K562 (cell line): ENCODE data around the gene KRTAP5-6. TPM values are rescaled to one million over a fixed set of nuclear protein-coding genes. Genes with fewer than 3 reads are reported as not detected.

ENCODE experiments used
- ATAC-seq: fragments of 200-7000 bp; cut with Tn5 transposase; 3 replicates; pipeline ENCODE4 v1.9.1; 2020; ENCODE audit warnings: moderate library complexity
- BruUV-seq: library from RNA; stranded (reverse); fragments of 400-500 nt; replicated peaks from 2 replicates; lab custom pipeline; 2021; lab: Mats Ljungman, UMichigan
- CTCF ChIA-PET: fragments of 300-600 bp; formaldehyde crosslinking; extraction: SDS; loops from one replicate; lab custom pipeline; 2021; ENCODE audit warnings: low intra/inter-chr PET ratio; lab: Yijun Ruan, JAX
- POLR2A ChIA-PET: fragments of 300-600, 350-650 bp; sonication (Branson Sonifier 250); formaldehyde crosslinking; extraction: SDS; loops from one replicate; lab custom pipeline; 2021; ENCODE audit warnings: antibody characterized with exemption, inconsistent platforms; lab: Yijun Ruan, JAX
- DNase-seq, 4 experiments: peaks; one replicate each; pipeline versions ENCODE4 v3.0.0 to v3.0.0-alpha.2; 2011 to 2018; ENCODE audit warnings: low spot score in 3 of 4, mixed read lengths in 3 of 4; ENCODE audit errors: extremely low read depth in 1 of 4
- FAIRE-seq: peaks from 2 replicates; lab custom pipeline; 2011; peaks lifted over from hg19 to GRCh38; lab: Jason Lieb, UNC
- H2AFZ ChIP-seq: 2 replicates; pipeline ENCODE4 v1.6.0; 2011; ENCODE audit warnings: low read depth, low read length, control low read depth, inconsistent platforms
- H3K27ac ChIP-seq: fragments of 200-600 bp; 3 replicates; pipeline ENCODE4 v1.8.0; 2011; ENCODE audit warnings: low read depth, mild to moderate bottlenecking, control low read depth, inconsistent platforms, low read length, moderate library complexity, mixed read lengths; ENCODE audit errors: extremely low read depth
- H3K27me3 ChIP-seq, 2 experiments: fragments of 300-600 bp in 1 of 2; 2 replicates in 1 of 2; 3 replicates in 1 of 2; pipeline versions ENCODE4 v1.6.0 to v1.8.0; 2011; ENCODE audit warnings: inconsistent platforms in 2 of 2, low read length in 2 of 2, mild to moderate bottlenecking in 1 of 2, mixed read lengths in 1 of 2, moderate library complexity in 1 of 2; ENCODE audit not compliant: control insufficient read depth in 2 of 2, insufficient read depth in 2 of 2
- H3K36me3 ChIP-seq: fragments of 300-600 bp; 3 replicates; pipeline ENCODE4 v1.8.0; 2011; ENCODE audit warnings: mild to moderate bottlenecking, low read length, inconsistent platforms; ENCODE audit not compliant: control insufficient read depth, insufficient read depth
- H3K4me1 ChIP-seq, 2 experiments: fragments of 200-600 bp in 1 of 2; replicated peaks in 1 of 2; 2 replicates in 1 of 2; 3 replicates in 1 of 2; pipeline versions ENCODE4 v1.5.1 to v1.8.0; 2011; ENCODE audit warnings: inconsistent platforms in 2 of 2, low read length in 2 of 2, mild to moderate bottlenecking in 1 of 2, mixed read lengths in 1 of 2, moderate library complexity in 1 of 2; ENCODE audit not compliant: control insufficient read depth in 2 of 2, insufficient read depth in 2 of 2
- H3K4me2 ChIP-seq: 2 replicates; pipeline ENCODE4 v1.6.1; 2011; ENCODE audit warnings: low read length, control low read depth, inconsistent platforms, mixed read lengths; ENCODE audit not compliant: insufficient read depth
- H3K4me3 ChIP-seq: fragments of 200-600 bp; sonication (generic), shearing (Covaris generic); 2 replicates; pipeline ENCODE4 v1.5.1; 2016; ENCODE audit warnings: control low read depth, inconsistent platforms
- H3K79me2 ChIP-seq: fragments of 200-600 bp; 3 replicates; pipeline ENCODE4 v1.8.0; 2011; ENCODE audit warnings: low read length, inconsistent platforms; ENCODE audit not compliant: control insufficient read depth, insufficient read depth
- H3K9ac ChIP-seq, 2 experiments: 2 replicates each; pipeline versions ENCODE4 v1.6.0 to v1.6.1; 2011; ENCODE audit warnings: low read depth in 2 of 2, low read length in 2 of 2, control low read depth in 1 of 2, inconsistent platforms in 1 of 2, mild to moderate bottlenecking in 1 of 2, mixed read lengths in 1 of 2; ENCODE audit not compliant: insufficient read depth in 1 of 2
- H3K9me1 ChIP-seq: one replicate; pipeline ENCODE4 v1.6.0; 2011; ENCODE audit warnings: inconsistent platforms, mild to moderate bottlenecking, low read length, moderate library complexity; ENCODE audit not compliant: control insufficient read depth, insufficient read depth
- H3K9me3 ChIP-seq: replicated peaks from 2 replicates; pipeline ENCODE4 v1.5.1; 2011; ENCODE audit warnings: low read depth, low read length, inconsistent platforms; ENCODE audit not compliant: control insufficient read depth, insufficient read depth
- H4K20me1 ChIP-seq: replicated peaks from 2 replicates; pipeline ENCODE4 v1.6.1; 2011; ENCODE audit warnings: low read length, inconsistent platforms, mixed read lengths; ENCODE audit not compliant: control insufficient read depth, insufficient read depth
- FOXK2 ChIP-seq, 2 experiments: fragments of 450-650 bp; IDR thresholded peaks in 1 of 2; conservative IDR thresholded peaks in 1 of 2; 2 replicates each; pipeline ENCODE4 v1.6.1; 2016; ENCODE audit warnings: low read depth in 2 of 2, mild to moderate bottlenecking in 1 of 2
- HDAC8 ChIP-seq: fragments of 450-650 bp; IDR thresholded peaks from 2 replicates; pipeline ENCODE4 v1.6.1; 2016; ENCODE audit warnings: mild to moderate bottlenecking, missing genetic modification characterization, moderate library complexity, missing compliant biosample characterization
- MYC ChIP-seq, 2 experiments: fragments of 250-450 bp in 1 of 2; sonication (Bioruptor Pico) in 1 of 2; IDR thresholded peaks; 2 replicates each; pipeline versions ENCODE4 v1.5.1 to v1.6.1; 2012 to 2021; ENCODE audit warnings: low read depth in 2 of 2, borderline replicate concordance in 1 of 2, improper control_type of control experiment in 1 of 2, low read length in 1 of 2, mild to moderate bottlenecking in 1 of 2, moderate library complexity in 1 of 2
- SMARCC2 ChIP-seq: fragments of 450-650 bp; IDR thresholded peaks from 2 replicates; pipeline ENCODE4 v1.6.1; 2017; ENCODE audit warnings: antibody characterized with exemption, moderate library complexity, mild to moderate bottlenecking, low read depth
- whole genome bisulfite sequencing: fragments of 100-300 bp; shearing (Covaris generic); methylation state at CpG from one replicate; pipeline ENCODE4 v1.1.6; 2016; ENCODE audit warnings: low coverage, mixed read lengths; ENCODE audit not compliant: insufficient coverage; ENCODE audit errors: missing lambda C conversion rate; 5-methylcytosine and 5-hydroxymethylcytosine counted together
- in situ Hi-C: fragments of 300-500 bp; cut with MboI; formaldehyde crosslinking; loops from 4 replicates; pipeline ENCODE4 v1.15.0; 2018; ENCODE audit warnings: inconsistent platforms, mixed read lengths
- intact Hi-C: fragments of 100-400 bp; cut with micrococcal nuclease; formaldehyde crosslinking; loops from 2 replicates; pipeline ENCODE4 v1.14.2; 2022
- polyA plus RNA-seq, 8 experiments: library from polyadenylated mRNA; depleted of rRNA in 4 of 8; stranded (reverse) in 5 of 8; unstranded in 3 of 8; fragments of >200 nt; fragmentation: Nextera tagmentation in 2 of 8; fragmentation: Illumina TruSeq in 1 of 8; extraction: Ambion mirVana in 2 of 8; extraction: Trizol in 1 of 8; gene quantifications; 2 replicates each; pipeline versions ENCODE4 v1.2.1 to v1.2.3, GENCODE V29; 2011 to 2014; ENCODE audit warnings: inconsistent platforms in 1 of 8, missing spikeins in 1 of 8
- total RNA-seq, 7 experiments: library from RNA; depleted of rRNA in 6 of 7; stranded (reverse); fragments of >200 nt in 6 of 7; fragmentation: Illumina TruSeq in 2 of 7; extraction: Trizol in 2 of 7; gene quantifications; 2 replicates each; pipeline versions ENCODE4 v1.2.1 to v1.2.3, GENCODE V29; 2011 to 2021; ENCODE audit warnings: low replicate concordance in 1 of 7
- TF ChIP-seq, protein P1 (sequence below), 2 experiments: IDR thresholded peaks in 1 of 2; conservative IDR thresholded peaks in 1 of 2; 2 replicates each; pipeline ENCODE4 v1.6.1; 2016; ENCODE audit warnings: low read depth in 2 of 2, mild to moderate bottlenecking in 1 of 2, missing compliant biosample characterization in 1 of 2, missing genetic modification characterization in 1 of 2, moderate library complexity in 1 of 2
- TF ChIP-seq, protein P2 (sequence below): sonication (generic); formaldehyde crosslinking; IDR thresholded peaks from 2 replicates; pipeline ENCODE4 v1.8.1; 2023; ENCODE audit warnings: mild to moderate bottlenecking, missing genetic modification reagents

The KRTAP5-6 gene
- total and polyA plus RNA-seq, 9 of the 15 experiments (the other 6 are each of a cell fraction or from before 2014, with no cell fraction given): not detected

DNA sequence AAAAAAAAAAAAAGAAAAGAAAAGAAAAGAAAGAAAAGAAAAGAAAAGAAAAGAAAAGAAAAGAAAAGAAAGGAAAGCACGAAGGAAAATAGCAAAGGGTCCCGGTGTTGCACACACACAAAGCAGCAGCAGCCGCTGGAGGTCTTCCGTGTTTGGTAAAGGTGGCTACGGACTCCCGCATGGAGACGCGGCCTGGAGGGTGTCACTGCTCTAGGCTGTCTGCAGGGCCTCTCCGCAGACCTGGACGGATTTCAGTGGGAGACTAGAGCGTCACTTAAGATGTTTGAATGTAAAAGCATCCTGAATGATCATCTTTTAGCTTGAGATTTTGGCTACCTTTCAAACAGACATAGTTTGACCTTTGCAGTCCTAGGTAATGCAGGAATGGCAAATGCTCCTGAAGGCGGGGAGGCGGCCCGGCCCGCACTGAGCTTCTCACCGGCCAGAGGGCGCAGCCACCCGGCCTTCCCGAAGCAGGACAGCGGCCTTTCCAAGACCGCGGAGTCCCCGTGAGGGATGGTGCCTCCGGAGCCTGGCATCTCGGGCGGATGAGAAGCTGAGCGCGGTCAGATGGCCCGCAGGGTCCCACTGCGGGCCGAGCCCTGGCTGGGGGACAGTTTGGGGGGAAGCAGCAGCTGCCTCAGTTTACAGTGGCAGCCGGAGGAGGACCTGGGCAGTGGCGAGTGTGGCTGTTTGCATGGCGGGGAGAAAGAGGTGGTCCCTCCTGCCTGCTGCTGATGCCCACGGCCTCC lies 48.9 kb upstream of the KRTAP5-6 start:
- no TSS peak for BruUV-seq
- DNase-seq: no peak
- peaks cover 14% of the 10 kb centered on the region for H4K20me1 ChIP-seq
- ChIA-PET CTCF (no interaction called here), POLR2A (interaction anchor here (0.6 kb wide), 1 partner anchor 17 kb away, joined by 4 read pairs; no protein-coding TSS in a partner anchor)
- H3K9ac ChIP-seq: no peak overlapping the region
- no peak overlapping the region for H2AFZ ChIP-seq
- no peak for FAIRE-seq
- no peak overlapping the region for H3K4me2 ChIP-seq
- H3K79me2 ChIP-seq: no peaks in the 10 kb centered on the region
- 12% methylated on average over 33 of the region's 35 CpGs for WGBS
- no peaks in the 10 kb centered on the region for H3K9me3 ChIP-seq
- in situ Hi-C loops (no loop called here), intact Hi-C loops (no loop called here)
- H3K27ac ChIP-seq: no peak overlapping the region
- no peak for ATAC-seq
- peaks cover 0 to 9% of the 10 kb centered on the region in 2 experiments; a peak in 1 of 5 replicates for H3K4me1 ChIP-seq
- no peak for TF ChIP-seq HDAC8 (tag)
- TF ChIP-seq FOXK2 (conservative IDR thresholded peaks at IDR 0.05 in 1 of 2, IDR thresholded peaks at IDR 0.05 in 1 of 2; ENCODE audit: low read depth in 2 of 2): no peak
- TF ChIP-seq, protein P1, sequence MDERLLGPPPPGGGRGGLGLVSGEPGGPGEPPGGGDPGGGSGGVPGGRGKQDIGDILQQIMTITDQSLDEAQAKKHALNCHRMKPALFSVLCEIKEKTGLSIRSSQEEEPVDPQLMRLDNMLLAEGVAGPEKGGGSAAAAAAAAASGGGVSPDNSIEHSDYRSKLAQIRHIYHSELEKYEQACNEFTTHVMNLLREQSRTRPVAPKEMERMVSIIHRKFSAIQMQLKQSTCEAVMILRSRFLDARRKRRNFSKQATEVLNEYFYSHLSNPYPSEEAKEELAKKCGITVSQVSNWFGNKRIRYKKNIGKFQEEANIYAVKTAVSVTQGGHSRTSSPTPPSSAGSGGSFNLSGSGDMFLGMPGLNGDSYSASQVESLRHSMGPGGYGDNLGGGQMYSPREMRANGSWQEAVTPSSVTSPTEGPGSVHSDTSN (CRISPR knock-in tag; IDR thresholded peaks at IDR 0.05; ENCODE audit: low read depth): no peak
- TF ChIP-seq, protein P1 (tag; conservative IDR thresholded peaks at IDR 0.05; ENCODE audit: low read depth): no peak
- TF ChIP-seq MYC (IDR thresholded peaks at IDR 0.05; ENCODE audit: low read depth, low read length): no peak
- no peak for TF ChIP-seq MYC (CRISPR knock-in tag; IDR thresholded peaks at IDR 0.05; ENCODE audit: borderline replicate concordance, low read depth)
- no peak for TF ChIP-seq SMARCC2
- TF ChIP-seq, protein P2, sequence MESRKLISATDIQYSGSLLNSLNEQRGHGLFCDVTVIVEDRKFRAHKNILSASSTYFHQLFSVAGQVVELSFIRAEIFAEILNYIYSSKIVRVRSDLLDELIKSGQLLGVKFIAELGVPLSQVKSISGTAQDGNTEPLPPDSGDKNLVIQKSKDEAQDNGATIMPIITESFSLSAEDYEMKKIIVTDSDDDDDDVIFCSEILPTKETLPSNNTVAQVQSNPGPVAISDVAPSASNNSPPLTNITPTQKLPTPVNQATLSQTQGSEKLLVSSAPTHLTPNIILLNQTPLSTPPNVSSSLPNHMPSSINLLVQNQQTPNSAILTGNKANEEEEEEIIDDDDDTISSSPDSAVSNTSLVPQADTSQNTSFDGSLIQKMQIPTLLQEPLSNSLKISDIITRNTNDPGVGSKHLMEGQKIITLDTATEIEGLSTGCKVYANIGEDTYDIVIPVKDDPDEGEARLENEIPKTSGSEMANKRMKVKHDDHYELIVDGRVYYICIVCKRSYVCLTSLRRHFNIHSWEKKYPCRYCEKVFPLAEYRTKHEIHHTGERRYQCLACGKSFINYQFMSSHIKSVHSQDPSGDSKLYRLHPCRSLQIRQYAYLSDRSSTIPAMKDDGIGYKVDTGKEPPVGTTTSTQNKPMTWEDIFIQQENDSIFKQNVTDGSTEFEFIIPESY (CRISPR knock-in tag): no peak
- no peaks in the 10 kb centered on the region for H3K9me1 ChIP-seq
- no peaks in the 10 kb centered on the region for H3K36me3 ChIP-seq
- H3K4me3 ChIP-seq: no peak overlapping the region
- peaks cover 23 to 81% of the 10 kb centered on the region in 2 experiments for H3K27me3 ChIP-seq
